ENCODE results near the gene ABCB11. TPM values are rescaled to one million over a fixed set of nuclear protein-coding genes. Genes with fewer than 3 reads are reported as not detected.
"Not testable (repeated sequence)": the region's sequence is repeated elsewhere in the genome, so short reads cannot be mapped to it uniquely, and the experiment has no call there.

Gene ABCB11
- total and polyA plus RNA-seq, 2 donors, result 0.04 to 0.11 TPM

DNA sequence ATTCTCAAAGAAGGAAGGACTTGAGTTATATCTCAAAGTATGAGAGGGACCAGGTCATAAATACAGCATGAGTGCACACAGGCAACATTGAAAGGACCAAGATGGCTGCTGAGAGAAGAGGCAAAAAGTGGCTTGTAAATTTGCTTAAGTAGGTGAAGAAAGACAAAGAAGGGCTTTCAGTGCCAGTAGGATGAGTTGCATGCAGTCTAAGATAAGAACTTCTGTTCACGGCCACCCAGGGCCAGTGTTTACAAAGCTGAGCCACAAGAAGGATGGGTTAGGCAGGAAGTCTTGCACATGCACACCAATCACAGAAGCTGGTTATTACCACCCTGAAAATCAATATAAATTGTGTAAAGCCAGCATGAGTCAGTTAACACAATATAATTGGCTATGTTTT lies 3.1 kb upstream of the ABCB11 start:
- 11% methylated on average over 1 of the region's 1 CpG for WGBS
- Histone ChIP-seq H3K4me3 (ENCODE audit: low read depth, low read length) (no peak overlapping the region), H3K36me3 (ENCODE audit: insufficient read depth) (no peaks in the 10 kb centered on the region)

GRCh38 chr2:169029341-169029740 lies 1.8 kb downstream of the ABCB11 start:
- DNase-seq (ENCODE audit: extremely low spot score), result no peak
- no peaks in the 10 kb centered on the region for H3K4me1 ChIP-seq (ENCODE audit: insufficient read depth)
- H3K27ac ChIP-seq (ENCODE audit: low read depth), result no peak overlapping the region
- H3K36me3 ChIP-seq (ENCODE audit: insufficient read depth), result no peaks in the 10 kb centered on the region
- WGBS, result 60% methylated on average over 5 of the region's 5 CpGs
- H3K4me3 ChIP-seq (ENCODE audit: low read depth, low read length), result no peak overlapping the region

More for the DNA sequence above, 3.1 kb upstream of the ABCB11 start:
- H3K27ac ChIP-seq (ENCODE audit: low read depth), result no peak overlapping the region
- no peak for DNase-seq (ENCODE audit: extremely low spot score)
- H3K4me1 ChIP-seq (ENCODE audit: insufficient read depth), result no peaks in the 10 kb centered on the region

- 64% methylated on average over 3 of the region's 3 CpGs for WGBS
- H3K4me1 ChIP-seq (ENCODE audit: insufficient read depth), result no peaks in the 10 kb centered on the region
- H3K4me3 ChIP-seq (ENCODE audit: low read depth, low read length), result no peak overlapping the region
- no peak overlapping the region for H3K27ac ChIP-seq (ENCODE audit: low read depth)
- no peak for DNase-seq (ENCODE audit: extremely low spot score)
- H3K36me3 ChIP-seq (ENCODE audit: insufficient read depth), result no peaks in the 10 kb centered on the region
Measured at GRCh38 chr2:169027234-169027633, 3.9 kb downstream of the ABCB11 start.

DNA sequence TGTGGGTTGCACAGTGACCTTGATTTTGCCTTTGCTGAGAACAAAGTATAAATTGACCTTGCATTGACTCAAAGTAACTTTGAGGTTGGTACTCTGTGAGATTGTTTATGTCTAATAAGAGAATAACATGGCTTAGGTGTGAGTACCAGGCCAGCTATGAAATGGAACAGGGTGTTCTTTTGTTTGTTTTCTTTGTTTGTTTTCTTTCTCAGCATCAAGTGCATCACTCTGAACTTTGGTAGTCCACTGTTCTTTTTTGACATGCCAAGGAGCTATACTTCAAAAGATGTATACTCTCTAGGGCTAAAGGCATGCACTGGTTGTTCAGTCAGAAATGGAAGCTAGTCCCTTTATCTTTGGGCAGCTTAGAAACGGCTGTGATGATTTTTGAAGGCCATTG lies 5.1 kb downstream of the ABCB11 start:
- Histone ChIP-seq H3K4me1 (ENCODE audit: insufficient read depth) (no peaks in the 10 kb centered on the region), H3K36me3 (ENCODE audit: insufficient read depth) (no peaks in the 10 kb centered on the region), H3K4me3 (ENCODE audit: low read depth, low read length) (no peak overlapping the region), H3K27ac (ENCODE audit: low read depth) (no peak overlapping the region)
- no peak for DNase-seq (ENCODE audit: extremely low spot score)
- WGBS, result 60% methylated on average over 1 of the region's 1 CpG

GRCh38 chr2:169023161-169023560 lies 8.0 kb downstream of the ABCB11 start:
- no peak overlapping the region for H3K4me3 ChIP-seq (ENCODE audit: low read depth, low read length)
- no peaks in the 10 kb centered on the region for H3K36me3 ChIP-seq (ENCODE audit: insufficient read depth)
- no peak for DNase-seq (ENCODE audit: extremely low spot score)
- no peak overlapping the region for H3K27ac ChIP-seq (ENCODE audit: low read depth)
- H3K4me1 ChIP-seq (ENCODE audit: insufficient read depth), result no peaks in the 10 kb centered on the region
- 37% methylated on average over 3 of the region's 3 CpGs for WGBS

- Histone ChIP-seq H3K36me3 (ENCODE audit: insufficient read depth) (no peaks in the 10 kb centered on the region), H3K4me1 (ENCODE audit: insufficient read depth) (no peaks in the 10 kb centered on the region), H3K27ac (ENCODE audit: low read depth) (no peak overlapping the region), H3K4me3 (ENCODE audit: low read depth, low read length) (no peak overlapping the region)
- no peak for DNase-seq (ENCODE audit: extremely low spot score)
- 80% methylated on average over 3 of the region's 3 CpGs for WGBS
Measured at GRCh38 chr2:169018390-169018789, 12.7 kb downstream of the ABCB11 start.

DNA sequence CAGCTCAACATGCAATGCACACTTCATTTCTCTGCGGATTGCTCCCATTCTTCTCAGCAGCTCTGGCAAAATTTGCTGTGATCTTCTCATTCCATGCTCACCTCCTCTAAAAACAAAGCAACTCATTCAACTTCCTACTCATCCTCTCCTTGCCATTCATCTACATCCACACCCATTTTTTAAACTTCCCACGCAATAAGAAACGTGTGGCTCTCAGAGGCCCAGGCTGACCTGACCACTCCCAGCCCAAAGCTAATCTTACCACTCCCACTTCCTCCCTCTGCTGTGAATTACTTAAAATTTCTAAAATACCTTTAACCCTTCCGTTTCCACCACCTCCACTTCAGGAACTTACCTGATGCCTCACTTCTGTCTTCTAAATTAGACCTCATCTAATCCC lies 15.2 kb downstream of the ABCB11 start:
- no peaks in the 10 kb centered on the region for H3K4me1 ChIP-seq (ENCODE audit: insufficient read depth)
- no peak overlapping the region for H3K4me3 ChIP-seq (ENCODE audit: low read depth, low read length)
- no peaks in the 10 kb centered on the region for H3K36me3 ChIP-seq (ENCODE audit: insufficient read depth)
- 55% methylated on average over 4 of the region's 4 CpGs for WGBS
- H3K27ac ChIP-seq (ENCODE audit: low read depth), result no peak overlapping the region
- no peak for DNase-seq (ENCODE audit: extremely low spot score)

- 82% methylated on average over 3 of the region's 3 CpGs for WGBS
- Histone ChIP-seq H3K36me3 (ENCODE audit: insufficient read depth) (no peaks in the 10 kb centered on the region), H3K4me3 (ENCODE audit: low read depth, low read length) (no peak overlapping the region), H3K27ac (ENCODE audit: low read depth) (no peak overlapping the region), H3K4me1 (ENCODE audit: insufficient read depth) (no peaks in the 10 kb centered on the region)
- DNase-seq (ENCODE audit: extremely low spot score), result no peak
Measured at GRCh38 chr2:169014780-169015179, 16.3 kb downstream of the ABCB11 start.

DNA sequence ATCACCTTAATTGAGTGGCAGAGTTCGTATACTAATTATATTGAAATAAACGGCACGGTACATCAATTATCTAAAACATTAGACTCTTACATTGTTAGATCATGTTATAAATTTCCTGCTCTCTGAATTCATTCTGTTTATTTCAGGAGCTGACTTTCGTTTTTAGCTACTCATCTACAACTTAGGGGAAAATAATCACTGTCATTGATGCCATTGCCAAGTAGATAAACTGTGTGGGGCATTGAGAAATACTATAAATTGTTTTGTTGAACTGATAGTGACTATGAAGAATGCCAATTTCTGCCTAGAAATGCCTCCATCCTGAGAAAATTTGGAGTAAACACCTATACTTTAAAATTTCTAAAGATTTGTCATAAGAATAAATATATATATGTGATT lies 17.5 kb downstream of the ABCB11 start:
- H3K36me3 ChIP-seq (ENCODE audit: insufficient read depth), result no peaks in the 10 kb centered on the region
- no peaks in the 10 kb centered on the region for H3K4me1 ChIP-seq (ENCODE audit: insufficient read depth)
- 75% methylated on average over 4 of the region's 4 CpGs for WGBS
- no peak overlapping the region for H3K4me3 ChIP-seq (ENCODE audit: low read depth, low read length)
- H3K27ac ChIP-seq (ENCODE audit: low read depth), result no peak overlapping the region
- DNase-seq (ENCODE audit: extremely low spot score), result no peak

GRCh38 chr2:169012812-169013627 lies 18.1 kb downstream of the ABCB11 start:
- WGBS, result 64% methylated on average over 6 of the region's 6 CpGs
- no peaks in the 10 kb centered on the region for H3K36me3 ChIP-seq (ENCODE audit: insufficient read depth)
- no peak overlapping the region for H3K4me3 ChIP-seq (ENCODE audit: low read depth, low read length)
- DNase-seq (ENCODE audit: extremely low spot score), result no peak
- H3K4me1 ChIP-seq (ENCODE audit: insufficient read depth), result no peaks in the 10 kb centered on the region
- H3K27ac ChIP-seq (ENCODE audit: low read depth), result no peak overlapping the region

- H3K36me3 ChIP-seq (ENCODE audit: insufficient read depth); H3K27ac ChIP-seq (ENCODE audit: low read depth); H3K4me1 ChIP-seq (ENCODE audit: insufficient read depth); H3K4me3 ChIP-seq (ENCODE audit: low read depth, low read length); DNase-seq (ENCODE audit: extremely low spot score): not testable (repeated sequence)
- WGBS, result 52% methylated on average over 5 of the region's 5 CpGs
Measured at GRCh38 chr2:169012191-169012792, 18.8 kb downstream of the ABCB11 start.

GRCh38 chr2:169011698-169012097 lies 19.4 kb downstream of the ABCB11 start:
- DNase-seq (ENCODE audit: extremely low spot score), result no peak
- H3K4me1 ChIP-seq (ENCODE audit: insufficient read depth), result no peaks in the 10 kb centered on the region
- no peaks in the 10 kb centered on the region for H3K36me3 ChIP-seq (ENCODE audit: insufficient read depth)
- no peak overlapping the region for H3K4me3 ChIP-seq (ENCODE audit: low read depth, low read length)
- H3K27ac ChIP-seq (ENCODE audit: low read depth), result no peak overlapping the region
- WGBS, result 85% methylated on average over 2 of the region's 2 CpGs

GRCh38 chr2:169010633-169011460 lies 20.3 kb downstream of the ABCB11 start:
- no peak for DNase-seq (ENCODE audit: extremely low spot score)
- Histone ChIP-seq H3K36me3 (ENCODE audit: insufficient read depth) (no peaks in the 10 kb centered on the region), H3K4me3 (ENCODE audit: low read depth, low read length) (no peak overlapping the region), H3K4me1 (ENCODE audit: insufficient read depth) (no peaks in the 10 kb centered on the region), H3K27ac (ENCODE audit: low read depth) (no peak overlapping the region)
- whole genome bisulfite sequencing, result 70% methylated on average over 8 of the region's 8 CpGs

Data from urinary bladder (tissue), 4 donors.